ENCODE data around the gene SIAH3.
"Not testable (repeated sequence)": the region's sequence is repeated elsewhere in the genome, so short reads cannot be mapped to it uniquely, and the experiment has no call there.

SIAH3 gene

GRCh38 chr13:45851171-45851921 lies at the start of gene SIAH3:
Gene SIAH3, minus strand, starts transcription at chr13:45851753. Its CDS starts 124 bp downstream, at chr13:45851629.
- DNase-seq (ENCODE audit: low read depth in 2 of 2), result no peak

GRCh38 chr13:45899406-45899805 lies 47.9 kb upstream of the SIAH3 start:
- DNase-seq (ENCODE audit: low read depth in 2 of 2), result no peak

GRCh38 chr13:45897562-45897961 lies 46.0 kb upstream of the SIAH3 start:
- no peak for DNase-seq (ENCODE audit: low read depth in 2 of 2)

- no peak for DNase-seq (ENCODE audit: low read depth in 2 of 2)
These were observed 44.7 kb upstream of the SIAH3 start for GRCh38 chr13:45896285-45896684.

GRCh38 chr13:45895881-45896280 lies 44.3 kb upstream of the SIAH3 start:
- no peak for DNase-seq (ENCODE audit: low read depth in 2 of 2)

- DNase-seq (ENCODE audit: low read depth in 2 of 2), result no peak
These were observed 41.0 kb upstream of the SIAH3 start for GRCh38 chr13:45892513-45892912.

- DNase-seq (ENCODE audit: low read depth in 2 of 2), result no peak
These were observed 38.2 kb upstream of the SIAH3 start for GRCh38 chr13:45889590-45890243.

GRCh38 chr13:45886466-45886865 lies 34.9 kb upstream of the SIAH3 start:
- no peak for DNase-seq (ENCODE audit: low read depth in 2 of 2)

GRCh38 chr13:45885194-45885593 lies 33.6 kb upstream of the SIAH3 start:
- DNase-seq (ENCODE audit: low read depth in 2 of 2), result no peak

GRCh38 chr13:45882626-45883025 lies 31.1 kb upstream of the SIAH3 start:
- DNase-seq (ENCODE audit: low read depth in 2 of 2), result no peak

GRCh38 chr13:45881353-45881752 lies 29.8 kb upstream of the SIAH3 start:
- no peak for DNase-seq (ENCODE audit: low read depth in 2 of 2)

GRCh38 chr13:45880242-45880641 lies 28.7 kb upstream of the SIAH3 start:
- no peak for DNase-seq (ENCODE audit: low read depth in 2 of 2)

- DNase-seq (ENCODE audit: low read depth in 2 of 2), result no peak
These were observed 28.1 kb upstream of the SIAH3 start for GRCh38 chr13:45879666-45880065.

GRCh38 chr13:45878966-45879365 lies 27.4 kb upstream of the SIAH3 start:
- no peak for DNase-seq (ENCODE audit: low read depth in 2 of 2)

- no peak for DNase-seq (ENCODE audit: low read depth in 2 of 2)
These were observed 25.2 kb upstream of the SIAH3 start for GRCh38 chr13:45876781-45877180.

- no peak for DNase-seq (ENCODE audit: low read depth in 2 of 2)
These were observed 24.4 kb upstream of the SIAH3 start for GRCh38 chr13:45875951-45876350.

GRCh38 chr13:45873491-45874325 lies 22.2 kb upstream of the SIAH3 start:
- DNase-seq (ENCODE audit: low read depth in 2 of 2), result no peak

GRCh38 chr13:45872566-45872965 lies 21.0 kb upstream of the SIAH3 start:
- DNase-seq (ENCODE audit: low read depth in 2 of 2), result no peak

- DNase-seq (ENCODE audit: low read depth in 2 of 2), result not testable (repeated sequence)
These were observed 19.6 kb upstream of the SIAH3 start for GRCh38 chr13:45871201-45871600.

GRCh38 chr13:45870232-45870631 lies 18.7 kb upstream of the SIAH3 start:
- DNase-seq (ENCODE audit: low read depth in 2 of 2), result no peak

- no peak for DNase-seq (ENCODE audit: low read depth in 2 of 2)
These were observed 13.9 kb upstream of the SIAH3 start for GRCh38 chr13:45865414-45865813.

Measured in stimulated activated CD4-positive, alpha-beta T cell treated with anti-CD3 and anti-CD28 coated beads, Interleukin-1b, Interleukin-23, amount 100 ng/mL, for 1 hour (primary cell).